K562 (cell line): ENCODE results near the gene LRRTM2. TPM values are rescaled to one million over a fixed set of nuclear protein-coding genes. Genes with fewer than 3 reads are reported as not detected.

Experiments
- ATAC-seq: fragments of 200-7000 bp; cut with Tn5 transposase; 3 replicates; pipeline ENCODE4 v1.9.1; 2020; ENCODE audit warnings: moderate library complexity
- BruUV-seq: library from RNA; stranded (reverse); fragments of 400-500 nt; replicated peaks from 2 replicates; lab custom pipeline; 2021; lab: Mats Ljungman, UMichigan
- CTCF ChIA-PET: fragments of 300-600 bp; formaldehyde crosslinking; extraction: SDS; loops from one replicate; lab custom pipeline; 2021; ENCODE audit warnings: low intra/inter-chr PET ratio; lab: Yijun Ruan, JAX
- POLR2A ChIA-PET: fragments of 300-600, 350-650 bp; sonication (Branson Sonifier 250); formaldehyde crosslinking; extraction: SDS; loops from one replicate; lab custom pipeline; 2021; ENCODE audit warnings: antibody characterized with exemption, inconsistent platforms; lab: Yijun Ruan, JAX
- DNase-seq, 4 experiments: peaks; one replicate each; pipeline versions ENCODE4 v3.0.0 to v3.0.0-alpha.2; 2011 to 2018; ENCODE audit warnings: low spot score in 3 of 4, mixed read lengths in 3 of 4; ENCODE audit errors: extremely low read depth in 1 of 4
- FAIRE-seq: peaks from 2 replicates; lab custom pipeline; 2011; peaks lifted over from hg19 to GRCh38; lab: Jason Lieb, UNC
- H2AFZ ChIP-seq: 2 replicates; pipeline ENCODE4 v1.6.0; 2011; ENCODE audit warnings: low read depth, low read length, control low read depth, inconsistent platforms
- H3K27ac ChIP-seq: fragments of 200-600 bp; 3 replicates; pipeline ENCODE4 v1.8.0; 2011; ENCODE audit warnings: low read depth, mild to moderate bottlenecking, control low read depth, inconsistent platforms, low read length, moderate library complexity, mixed read lengths; ENCODE audit errors: extremely low read depth
- H3K27me3 ChIP-seq, 2 experiments: fragments of 300-600 bp in 1 of 2; 2 replicates in 1 of 2; 3 replicates in 1 of 2; pipeline versions ENCODE4 v1.6.0 to v1.8.0; 2011; ENCODE audit warnings: inconsistent platforms in 2 of 2, low read length in 2 of 2, mild to moderate bottlenecking in 1 of 2, mixed read lengths in 1 of 2, moderate library complexity in 1 of 2; ENCODE audit not compliant: control insufficient read depth in 2 of 2, insufficient read depth in 2 of 2
- H3K36me3 ChIP-seq: fragments of 300-600 bp; 3 replicates; pipeline ENCODE4 v1.8.0; 2011; ENCODE audit warnings: mild to moderate bottlenecking, low read length, inconsistent platforms; ENCODE audit not compliant: control insufficient read depth, insufficient read depth
- H3K4me1 ChIP-seq, 2 experiments: fragments of 200-600 bp in 1 of 2; replicated peaks in 1 of 2; 2 replicates in 1 of 2; 3 replicates in 1 of 2; pipeline versions ENCODE4 v1.5.1 to v1.8.0; 2011; ENCODE audit warnings: inconsistent platforms in 2 of 2, low read length in 2 of 2, mild to moderate bottlenecking in 1 of 2, mixed read lengths in 1 of 2, moderate library complexity in 1 of 2; ENCODE audit not compliant: control insufficient read depth in 2 of 2, insufficient read depth in 2 of 2
- H3K4me2 ChIP-seq: 2 replicates; pipeline ENCODE4 v1.6.1; 2011; ENCODE audit warnings: low read length, control low read depth, inconsistent platforms, mixed read lengths; ENCODE audit not compliant: insufficient read depth
- H3K4me3 ChIP-seq: fragments of 200-600 bp; sonication (generic), shearing (Covaris generic); 2 replicates; pipeline ENCODE4 v1.5.1; 2016; ENCODE audit warnings: control low read depth, inconsistent platforms
- H3K79me2 ChIP-seq: fragments of 200-600 bp; 3 replicates; pipeline ENCODE4 v1.8.0; 2011; ENCODE audit warnings: low read length, inconsistent platforms; ENCODE audit not compliant: control insufficient read depth, insufficient read depth
- H3K9ac ChIP-seq, 2 experiments: 2 replicates each; pipeline versions ENCODE4 v1.6.0 to v1.6.1; 2011; ENCODE audit warnings: low read depth in 2 of 2, low read length in 2 of 2, control low read depth in 1 of 2, inconsistent platforms in 1 of 2, mild to moderate bottlenecking in 1 of 2, mixed read lengths in 1 of 2; ENCODE audit not compliant: insufficient read depth in 1 of 2
- H3K9me1 ChIP-seq: one replicate; pipeline ENCODE4 v1.6.0; 2011; ENCODE audit warnings: inconsistent platforms, mild to moderate bottlenecking, low read length, moderate library complexity; ENCODE audit not compliant: control insufficient read depth, insufficient read depth
- H3K9me3 ChIP-seq: replicated peaks from 2 replicates; pipeline ENCODE4 v1.5.1; 2011; ENCODE audit warnings: low read depth, low read length, inconsistent platforms; ENCODE audit not compliant: control insufficient read depth, insufficient read depth
- H4K20me1 ChIP-seq: replicated peaks from 2 replicates; pipeline ENCODE4 v1.6.1; 2011; ENCODE audit warnings: low read length, inconsistent platforms, mixed read lengths; ENCODE audit not compliant: control insufficient read depth, insufficient read depth
- BCOR ChIP-seq: fragments of 450-650 bp; IDR thresholded peaks from 2 replicates; pipeline ENCODE4 v1.6.1; 2016
- BRD9 ChIP-seq: fragments of 450-650 bp; IDR thresholded peaks from 2 replicates; pipeline ENCODE4 v1.6.1; 2018; ENCODE audit warnings: low read depth; ENCODE audit not compliant: partially characterized antibody
- CREBBP ChIP-seq: IDR thresholded peaks from one replicate; pipeline ENCODE4 v1.6.1; 2012; ENCODE audit warnings: low read depth, mild to moderate bottlenecking, control low read depth, inconsistent platforms, low read length
- FOXA3 ChIP-seq, 2 experiments: fragments of 450-650 bp in 1 of 2; sonication (generic) in 1 of 2; formaldehyde crosslinking; IDR thresholded peaks in 1 of 2; conservative IDR thresholded peaks in 1 of 2; 2 replicates each; pipeline versions ENCODE4 v1.4.0 to v1.8.0; 2020 to 2022; ENCODE audit warnings: mild to moderate bottlenecking in 2 of 2, missing genetic modification reagents in 1 of 2
- GABPB2 ChIP-seq: fragments of 250-450 bp; sonication (Bioruptor Pico); conservative IDR thresholded peaks from 2 replicates; pipeline ENCODE4 v1.5.1; 2021; ENCODE audit warnings: mild to moderate bottlenecking
- IFI16 ChIP-seq: fragments of 250-450 bp; sonication (Bioruptor Pico); IDR thresholded peaks from 2 replicates; pipeline ENCODE4 v2.1.2; 2022; ENCODE audit warnings: mild to moderate bottlenecking, inconsistent platforms
- NFYB ChIP-seq: IDR thresholded peaks from 2 replicates; pipeline ENCODE4 v1.6.1; 2011; ENCODE audit warnings: mild to moderate bottlenecking, moderate library complexity; ENCODE audit not compliant: insufficient read length; ENCODE audit errors: extremely low read depth
- PML ChIP-seq: IDR thresholded peaks from 2 replicates; pipeline ENCODE4 v1.6.1; 2012; ENCODE audit warnings: low read length, inconsistent platforms
- PTTG1 ChIP-seq: fragments of 450-650 bp; IDR thresholded peaks from 2 replicates; pipeline ENCODE4 v1.6.1; 2016; ENCODE audit warnings: low read depth, mild to moderate bottlenecking, missing genetic modification characterization, missing compliant biosample characterization
- PYGO2 ChIP-seq: fragments of 450-650 bp; IDR thresholded peaks from 2 replicates; pipeline ENCODE4 v1.6.1; 2016; ENCODE audit warnings: mild to moderate bottlenecking, missing genetic modification characterization, moderate library complexity, missing compliant biosample characterization
- RFX5 ChIP-seq: IDR thresholded peaks from 2 replicates; pipeline ENCODE4 v1.6.1; 2011; ENCODE audit warnings: low read depth, mild to moderate bottlenecking, improper control_type of control experiment, low read length
- SMAD3 ChIP-seq: fragments of 450-650 bp; formaldehyde crosslinking; conservative IDR thresholded peaks from 2 replicates; pipeline ENCODE4 v1.4.0; 2020; ENCODE audit warnings: mild to moderate bottlenecking
- TAF15 ChIP-seq: fragments of 200-400 bp; formaldehyde crosslinking; IDR thresholded peaks from 2 replicates; pipeline ENCODE4 v1.6.1; 2017; ENCODE audit warnings: mild to moderate bottlenecking, low read depth, low read length, moderate library complexity
- TAF9B ChIP-seq: fragments of 450-650 bp; IDR thresholded peaks from 2 replicates; pipeline ENCODE4 v1.6.1; 2018; ENCODE audit warnings: mild to moderate bottlenecking; ENCODE audit not compliant: partially characterized antibody
- ZFP1 ChIP-seq: fragments of 450-650 bp; formaldehyde crosslinking; IDR thresholded peaks from 2 replicates; pipeline ENCODE4 v1.4.0; 2020; ENCODE audit warnings: mild to moderate bottlenecking, mixed read lengths
- ZNF316 ChIP-seq: fragments of 450-650 bp; IDR thresholded peaks from 2 replicates; pipeline ENCODE4 v1.6.1; 2016
- WGBS: fragments of 100-300 bp; shearing (Covaris generic); methylation state at CpG from one replicate; pipeline ENCODE4 v1.1.6; 2016; ENCODE audit warnings: low coverage, mixed read lengths; ENCODE audit not compliant: insufficient coverage; ENCODE audit errors: missing lambda C conversion rate; 5-methylcytosine and 5-hydroxymethylcytosine counted together
- in situ Hi-C: fragments of 300-500 bp; cut with MboI; formaldehyde crosslinking; loops from 4 replicates; pipeline ENCODE4 v1.15.0; 2018; ENCODE audit warnings: inconsistent platforms, mixed read lengths
- intact Hi-C: fragments of 100-400 bp; cut with micrococcal nuclease; formaldehyde crosslinking; loops from 2 replicates; pipeline ENCODE4 v1.14.2; 2022
- polyA plus RNA-seq, 8 experiments: library from polyadenylated mRNA; depleted of rRNA in 4 of 8; stranded (reverse) in 5 of 8; unstranded in 3 of 8; fragments of >200 nt; fragmentation: Nextera tagmentation in 2 of 8; fragmentation: Illumina TruSeq in 1 of 8; extraction: Ambion mirVana in 2 of 8; extraction: Trizol in 1 of 8; gene quantifications; 2 replicates each; pipeline versions ENCODE4 v1.2.1 to v1.2.3, GENCODE V29; 2011 to 2014; ENCODE audit warnings: inconsistent platforms in 1 of 8, missing spikeins in 1 of 8
- total RNA-seq, 7 experiments: library from RNA; depleted of rRNA in 6 of 7; stranded (reverse); fragments of >200 nt in 6 of 7; fragmentation: Illumina TruSeq in 2 of 7; extraction: Trizol in 2 of 7; gene quantifications; 2 replicates each; pipeline versions ENCODE4 v1.2.1 to v1.2.3, GENCODE V29; 2011 to 2021; ENCODE audit warnings: low replicate concordance in 1 of 7
- TF ChIP-seq, protein P1 (sequence below): fragments of 450-650 bp; IDR thresholded peaks from 2 replicates; pipeline ENCODE4 v1.6.1; 2017; ENCODE audit warnings: mild to moderate bottlenecking, moderate library complexity
- TF ChIP-seq, protein P2 (sequence below): fragments of 450-650 bp; IDR thresholded peaks from 2 replicates; pipeline ENCODE4 v1.6.1; 2016; ENCODE audit warnings: antibody characterized with exemption
- TF ChIP-seq, protein P3 (sequence below): sonication (generic); formaldehyde crosslinking; IDR thresholded peaks from 2 replicates; pipeline ENCODE4 v1.8.1; 2022; ENCODE audit warnings: missing genetic modification reagents

The LRRTM2 gene
- total and polyA plus RNA-seq, 9 of the 15 experiments (the other 6 are each of a cell fraction or from before 2014, with no cell fraction given): under 0.01 to 0.07 (median 0.03) TPM; not detected in 4

DNA sequence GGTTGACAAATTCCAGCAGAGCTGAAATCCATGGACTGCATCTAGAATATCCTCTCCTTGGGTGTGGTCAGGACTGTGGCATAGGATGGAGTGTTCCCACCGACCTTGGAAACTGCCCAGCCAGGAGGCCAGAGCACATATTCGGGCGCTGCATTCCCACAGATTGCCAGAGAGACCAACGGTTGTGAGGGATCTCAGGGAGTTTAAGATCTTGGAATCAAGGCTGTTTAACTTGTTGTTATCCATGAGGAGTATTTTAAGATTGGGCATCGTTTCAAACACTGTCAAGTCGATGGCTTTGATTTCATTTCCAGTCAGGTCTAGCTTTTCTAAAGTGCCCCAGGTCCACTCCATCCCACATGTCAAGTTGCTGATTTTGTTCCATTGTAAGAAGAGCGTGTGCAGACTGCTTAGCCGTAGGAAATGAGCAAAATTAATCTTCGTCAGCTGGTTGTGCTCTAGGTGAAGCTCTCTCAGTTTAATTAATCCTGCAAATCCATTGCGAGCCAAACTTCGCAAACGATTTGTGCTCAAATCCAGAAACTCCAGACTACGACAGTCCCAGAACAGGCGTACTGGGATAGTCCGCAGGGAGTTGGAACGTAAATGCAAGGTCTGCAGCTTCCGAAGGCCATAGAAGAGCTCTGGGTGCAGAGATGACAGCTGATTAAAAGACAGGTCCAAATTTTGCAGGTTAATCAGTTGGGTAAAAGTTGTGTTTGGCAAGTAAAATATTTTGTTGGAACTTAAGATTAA, 1.5 kb downstream of the LRRTM2 start:
- Histone ChIP-seq H4K20me1 (peaks cover 15% of the 10 kb centered on the region; the same call in 1 of the 2 replicates), H3K9me3 (no peaks in the 10 kb centered on the region), H3K4me1 (no peaks in the 10 kb centered on the region; a peak in 1 of 5 replicates), H3K4me3 (no peak overlapping the region), H2AFZ (no peak overlapping the region), H3K79me2 (peaks cover 2% of the 10 kb centered on the region; the same call in 1 of the 3 replicates), H3K9me1 (no peaks in the 10 kb centered on the region), H3K27me3 (no peaks in the 10 kb centered on the region), H3K4me2 (no peak overlapping the region), H3K9ac (no peak overlapping the region), H3K27ac (no peak overlapping the region), H3K36me3 (no peaks in the 10 kb centered on the region)
- FAIRE-seq: peak; percentile 19
- no peak for DNase-seq
- WGBS: 80% methylated on average over 17 of the region's 17 CpGs
- POLR2A ChIA-PET: interaction anchor here (0.6 to 1.0 kb wide), 2 partner anchors 39 to 69 kb away, joined by 3 to 4 read pairs; no protein-coding TSS in a partner anchor
- in situ Hi-C loops: no loop called here
- no TSS peak for BruUV-seq
- CTCF ChIA-PET: no interaction called here
- no peak for ATAC-seq
- intact Hi-C loops: no loop called here
- TF ChIP-seq FOXA3 (CRISPR knock-in tag; conservative IDR thresholded peaks at IDR 0.05 in 1 of 2, IDR thresholded peaks at IDR 0.05 in 1 of 2) (no peak), BRD9 (no peak), CREBBP (no peak), PML (no peak), ZFP1 (CRISPR knock-in tag) (no peak), TAF15 (no peak), TAF9B (no peak), BCOR (no peak), RFX5 (no peak), PTTG1 (tag) (no peak), ZNF316 (no peak), NFYB (no peak), PYGO2 (no peak), IFI16 (no peak), GABPB2 (CRISPR knock-in tag) (no peak), SMAD3 (no peak)
- TF ChIP-seq, protein P1, sequence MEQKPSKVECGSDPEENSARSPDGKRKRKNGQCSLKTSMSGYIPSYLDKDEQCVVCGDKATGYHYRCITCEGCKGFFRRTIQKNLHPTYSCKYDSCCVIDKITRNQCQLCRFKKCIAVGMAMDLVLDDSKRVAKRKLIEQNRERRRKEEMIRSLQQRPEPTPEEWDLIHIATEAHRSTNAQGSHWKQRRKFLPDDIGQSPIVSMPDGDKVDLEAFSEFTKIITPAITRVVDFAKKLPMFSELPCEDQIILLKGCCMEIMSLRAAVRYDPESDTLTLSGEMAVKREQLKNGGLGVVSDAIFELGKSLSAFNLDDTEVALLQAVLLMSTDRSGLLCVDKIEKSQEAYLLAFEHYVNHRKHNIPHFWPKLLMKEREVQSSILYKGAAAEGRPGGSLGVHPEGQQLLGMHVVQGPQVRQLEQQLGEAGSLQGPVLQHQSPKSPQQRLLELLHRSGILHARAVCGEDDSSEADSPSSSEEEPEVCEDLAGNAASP: no peak
- TF ChIP-seq, protein P2, sequence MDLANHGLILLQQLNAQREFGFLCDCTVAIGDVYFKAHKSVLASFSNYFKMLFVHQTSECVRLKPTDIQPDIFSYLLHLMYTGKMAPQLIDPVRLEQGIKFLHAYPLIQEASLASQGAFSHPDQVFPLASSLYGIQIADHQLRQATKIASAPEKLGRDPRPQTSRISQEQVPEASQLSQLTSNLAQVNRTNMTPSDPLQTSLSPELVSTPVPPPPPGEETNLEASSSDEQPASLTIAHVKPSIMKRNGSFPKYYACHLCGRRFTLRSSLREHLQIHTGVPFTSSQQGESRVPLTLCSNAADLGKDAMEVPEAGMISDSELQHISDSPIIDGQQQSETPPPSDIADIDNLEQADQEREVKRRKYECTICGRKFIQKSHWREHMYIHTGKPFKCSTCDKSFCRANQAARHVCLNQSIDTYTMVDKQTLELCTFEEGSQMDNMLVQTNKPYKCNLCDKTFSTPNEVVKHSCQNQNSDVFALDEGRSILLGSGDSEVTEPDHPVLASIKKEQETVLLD: no peak
- TF ChIP-seq, protein P3, sequence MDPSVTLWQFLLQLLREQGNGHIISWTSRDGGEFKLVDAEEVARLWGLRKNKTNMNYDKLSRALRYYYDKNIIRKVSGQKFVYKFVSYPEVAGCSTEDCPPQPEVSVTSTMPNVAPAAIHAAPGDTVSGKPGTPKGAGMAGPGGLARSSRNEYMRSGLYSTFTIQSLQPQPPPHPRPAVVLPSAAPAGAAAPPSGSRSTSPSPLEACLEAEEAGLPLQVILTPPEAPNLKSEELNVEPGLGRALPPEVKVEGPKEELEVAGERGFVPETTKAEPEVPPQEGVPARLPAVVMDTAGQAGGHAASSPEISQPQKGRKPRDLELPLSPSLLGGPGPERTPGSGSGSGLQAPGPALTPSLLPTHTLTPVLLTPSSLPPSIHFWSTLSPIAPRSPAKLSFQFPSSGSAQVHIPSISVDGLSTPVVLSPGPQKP (CRISPR knock-in tag): no peak
